Breast epithelium (tissue), 3 donors: ENCODE measurements around the gene SLC6A7.

ENCODE experiments used
- CTCF ChIP-seq, 3 donors: fragments of 450-650 bp; IDR thresholded peaks; one replicate each; pipeline ENCODE4 v1.5.1; 2016 to 2017; ENCODE audit warnings: antibody characterized with exemption in 3 of 3, mild to moderate bottlenecking in 3 of 3, moderate library complexity in 3 of 3
- POLR2A ChIP-seq: fragments of 450-650 bp; IDR thresholded peaks from one replicate; pipeline ENCODE4 v1.6.1; 2016; ENCODE audit warnings: antibody characterized with exemption, mild to moderate bottlenecking, moderate library complexity

- TF ChIP-seq CTCF (IDR thresholded peaks at IDR 0.05) (no peak), POLR2A (no peak)
Measured at GRCh38 chr5:150186137-150186536, 3.7 kb upstream of the SLC6A7 start.
